ENCODE results near the gene MPDZ.
"Not testable (repeated sequence)": the region's sequence is repeated elsewhere in the genome, so short reads cannot be mapped to it uniquely, and the experiment has no call there.

MPDZ gene

GRCh38 chr9:13267743-13268142 lies 11.7 kb downstream of the MPDZ start:
- DNase-seq (ENCODE audit: low spot score), result no peak

- no peak for DNase-seq (ENCODE audit: low spot score)
These were observed 13.3 kb downstream of the MPDZ start for GRCh38 chr9:13266167-13266566.

GRCh38 chr9:13264788-13265187 lies 14.7 kb downstream of the MPDZ start:
- no peak for DNase-seq (ENCODE audit: low spot score)

- no peak for DNase-seq (ENCODE audit: low spot score)
These were observed 16.0 kb downstream of the MPDZ start for GRCh38 chr9:13263511-13263910.

- no peak for DNase-seq (ENCODE audit: low spot score)
These were observed 26.6 kb downstream of the MPDZ start for GRCh38 chr9:13252852-13253251.

- DNase-seq (ENCODE audit: low spot score), result no peak
These were observed 35.3 kb downstream of the MPDZ start for GRCh38 chr9:13244181-13244580.

- no peak for DNase-seq (ENCODE audit: low spot score)
These were observed 38.2 kb downstream of the MPDZ start for GRCh38 chr9:13241283-13241682.

GRCh38 chr9:13239660-13240059 lies 39.8 kb downstream of the MPDZ start:
- DNase-seq (ENCODE audit: low spot score), result no peak

- DNase-seq (ENCODE audit: low spot score), result no peak
These were observed 40.3 kb downstream of the MPDZ start for GRCh38 chr9:13239208-13239607.

GRCh38 chr9:13234932-13235331 lies 44.6 kb downstream of the MPDZ start:
- no peak for DNase-seq (ENCODE audit: low spot score)

- DNase-seq (ENCODE audit: low spot score), result no peak
These were observed 51.1 kb downstream of the MPDZ start for GRCh38 chr9:13228431-13228830.

GRCh38 chr9:13224366-13224765 lies 55.1 kb downstream of the MPDZ start:
- DNase-seq (ENCODE audit: low spot score), result no peak

GRCh38 chr9:13222733-13223132 lies 56.8 kb downstream of the MPDZ start:
- DNase-seq (ENCODE audit: low spot score), result not testable (repeated sequence)

- no peak for DNase-seq (ENCODE audit: low spot score)
These were observed 57.8 kb downstream of the MPDZ start for GRCh38 chr9:13221741-13222140.

GRCh38 chr9:13220837-13221236 lies 58.7 kb downstream of the MPDZ start:
- no peak for DNase-seq (ENCODE audit: low spot score)

- DNase-seq (ENCODE audit: low spot score), result no peak
These were observed 63.5 kb downstream of the MPDZ start for GRCh38 chr9:13215791-13216554.

GRCh38 chr9:13213998-13214397 lies 65.5 kb downstream of the MPDZ start:
- no peak for DNase-seq (ENCODE audit: low spot score)

GRCh38 chr9:13213337-13213736 lies 66.2 kb downstream of the MPDZ start:
- DNase-seq (ENCODE audit: low spot score), result peak; percentile 15

- DNase-seq (ENCODE audit: low spot score), result no peak
These were observed 69.2 kb downstream of the MPDZ start for GRCh38 chr9:13210306-13210705.

- DNase-seq (ENCODE audit: low spot score), result no peak
These were observed 70.0 kb downstream of the MPDZ start for GRCh38 chr9:13209498-13209897.

GRCh38 chr9:13205824-13206223 lies 73.7 kb downstream of the MPDZ start:
- DNase-seq (ENCODE audit: low spot score), result no peak

GRCh38 chr9:13190040-13190439 lies 89.5 kb downstream of the MPDZ start:
- DNase-seq (ENCODE audit: low spot score), result no peak

GRCh38 chr9:13189362-13189761 lies 90.1 kb downstream of the MPDZ start:
- no peak for DNase-seq (ENCODE audit: low spot score)

GRCh38 chr9:13186774-13187173 lies 92.7 kb downstream of the MPDZ start:
- no peak for DNase-seq (ENCODE audit: low spot score)
